22Rv1 (cell line): ENCODE measurements around the gene KLHL15.

Experiments
- CTCF ChIP-seq: fragments of 450-650 bp; IDR thresholded peaks from 2 replicates; pipeline ENCODE4 v1.5.1; 2017; ENCODE audit warnings: mild to moderate bottlenecking
- ZFX ChIP-seq: fragments of 450-650 bp; IDR thresholded peaks from 2 replicates; pipeline ENCODE4 v1.6.1; 2017; ENCODE audit warnings: antibody characterized with exemption, borderline replicate concordance

- TF ChIP-seq CTCF (no peak), ZFX (no peak)
These were observed 47.0 kb downstream of the KLHL15 start for GRCh38 chrX:23980011-23980441.
